Right atrium auricular region (tissue), 2 donors: ENCODE measurements around the gene ITGB6. TPM values are rescaled to one million over a fixed set of nuclear protein-coding genes. Genes with fewer than 3 reads are reported as not detected.

Experiments used
- DNase-seq: peaks from one replicate; pipeline ENCODE4 v3.0.0-alpha.2; 2019; ENCODE audit warnings: low spot score
- H3K27ac ChIP-seq, 2 donors: fragments of 200-600 bp; sonication (generic); 1 replicate in 1 of 2; 2 replicates in 1 of 2; pipeline ENCODE4 v1.5.1; 2016 to 2019
- H3K27me3 ChIP-seq, 2 donors: fragments of 200-600 bp; sonication (generic); one replicate each; pipeline versions ENCODE4 v1.5.1 to v1.6.0; 2017 to 2019
- H3K36me3 ChIP-seq: fragments of 200-600 bp; sonication (generic); one replicate; pipeline ENCODE4 v1.5.1; 2016
- H3K4me1 ChIP-seq, 2 donors: fragments of 200-600 bp; sonication (generic); one replicate each; pipeline versions ENCODE4 v1.5.1 to v1.6.0; 2017 to 2019
- H3K4me3 ChIP-seq, 2 donors: fragments of 200-600 bp; sonication (generic); 1 replicate in 1 of 2; 2 replicates in 1 of 2; pipeline ENCODE4 v1.5.1; 2017 to 2019; ENCODE audit warnings: mild to moderate bottlenecking in 1 of 2, moderate library complexity in 1 of 2
- H3K9me3 ChIP-seq, 2 donors: fragments of 200-600 bp; sonication (generic); one replicate each; pipeline ENCODE4 v1.5.1; 2019
- total RNA-seq, 2 donors: library from RNA; depleted of rRNA; stranded (reverse); fragments of >200 nt; gene quantifications; one replicate each; pipeline ENCODE4 v1.1.0, GENCODE V29; 2016
- TF ChIP-seq, protein P1 (sequence below), 2 donors: fragments of 200-600 bp; sonication (generic); IDR thresholded peaks; one replicate each; pipeline ENCODE4 v1.5.1; 2019; ENCODE audit warnings: antibody characterized with exemption in 2 of 2

The ITGB6 gene
- total RNA-seq, 2 donors from 2014 or later, result 0.20 to 0.30 TPM

DNA sequence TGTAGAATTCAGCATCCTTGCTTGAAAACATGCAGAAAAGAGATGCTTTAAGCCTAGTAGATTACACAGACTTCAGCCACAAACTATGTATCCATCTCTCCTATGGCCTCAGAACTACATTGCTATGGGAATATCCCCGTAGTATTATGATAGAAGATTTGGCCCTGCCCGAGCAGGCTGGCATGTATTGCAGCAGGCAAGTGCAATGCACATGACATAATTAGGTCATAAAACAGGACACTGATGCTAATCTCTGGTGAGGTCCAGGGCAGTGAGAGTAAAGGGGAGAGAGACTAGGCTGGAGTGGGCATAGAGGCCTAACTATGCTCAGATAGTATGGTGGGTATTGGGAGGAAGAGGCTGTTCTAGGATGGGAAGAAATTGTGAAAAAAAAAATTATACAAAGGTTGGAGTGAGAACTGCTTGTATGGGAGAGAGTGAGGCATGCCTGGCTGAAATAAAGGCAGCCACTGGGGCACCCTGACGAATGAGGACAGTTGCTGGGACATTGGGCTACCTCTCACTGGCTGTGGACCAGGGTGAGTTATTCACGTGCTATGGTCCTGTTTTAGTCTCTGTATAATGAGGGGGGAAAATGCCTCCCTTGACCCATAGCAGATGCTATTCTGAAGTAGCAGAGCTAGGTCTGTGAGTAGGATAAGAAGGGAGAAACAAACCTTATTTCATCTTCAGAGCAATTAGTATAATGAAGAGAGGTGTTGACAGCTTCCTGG lies 136.0 kb downstream of the ITGB6 start:
- Histone ChIP-seq H3K4me3 (no peak overlapping the region), H3K36me3 (no peaks in the 10 kb centered on the region), H3K4me1 (peaks cover 0 to 38% of the 10 kb centered on the region in 2 donors), H3K27ac (peak overlapping the region; percentile 42 to 65), H3K9me3 (no peaks in the 10 kb centered on the region), H3K27me3 (no peaks in the 10 kb centered on the region)
- no peak for DNase-seq
- TF ChIP-seq, protein P1, sequence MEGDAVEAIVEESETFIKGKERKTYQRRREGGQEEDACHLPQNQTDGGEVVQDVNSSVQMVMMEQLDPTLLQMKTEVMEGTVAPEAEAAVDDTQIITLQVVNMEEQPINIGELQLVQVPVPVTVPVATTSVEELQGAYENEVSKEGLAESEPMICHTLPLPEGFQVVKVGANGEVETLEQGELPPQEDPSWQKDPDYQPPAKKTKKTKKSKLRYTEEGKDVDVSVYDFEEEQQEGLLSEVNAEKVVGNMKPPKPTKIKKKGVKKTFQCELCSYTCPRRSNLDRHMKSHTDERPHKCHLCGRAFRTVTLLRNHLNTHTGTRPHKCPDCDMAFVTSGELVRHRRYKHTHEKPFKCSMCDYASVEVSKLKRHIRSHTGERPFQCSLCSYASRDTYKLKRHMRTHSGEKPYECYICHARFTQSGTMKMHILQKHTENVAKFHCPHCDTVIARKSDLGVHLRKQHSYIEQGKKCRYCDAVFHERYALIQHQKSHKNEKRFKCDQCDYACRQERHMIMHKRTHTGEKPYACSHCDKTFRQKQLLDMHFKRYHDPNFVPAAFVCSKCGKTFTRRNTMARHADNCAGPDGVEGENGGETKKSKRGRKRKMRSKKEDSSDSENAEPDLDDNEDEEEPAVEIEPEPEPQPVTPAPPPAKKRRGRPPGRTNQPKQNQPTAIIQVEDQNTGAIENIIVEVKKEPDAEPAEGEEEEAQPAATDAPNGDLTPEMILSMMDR (IDR thresholded peaks at IDR 0.05), result no peak

DNA sequence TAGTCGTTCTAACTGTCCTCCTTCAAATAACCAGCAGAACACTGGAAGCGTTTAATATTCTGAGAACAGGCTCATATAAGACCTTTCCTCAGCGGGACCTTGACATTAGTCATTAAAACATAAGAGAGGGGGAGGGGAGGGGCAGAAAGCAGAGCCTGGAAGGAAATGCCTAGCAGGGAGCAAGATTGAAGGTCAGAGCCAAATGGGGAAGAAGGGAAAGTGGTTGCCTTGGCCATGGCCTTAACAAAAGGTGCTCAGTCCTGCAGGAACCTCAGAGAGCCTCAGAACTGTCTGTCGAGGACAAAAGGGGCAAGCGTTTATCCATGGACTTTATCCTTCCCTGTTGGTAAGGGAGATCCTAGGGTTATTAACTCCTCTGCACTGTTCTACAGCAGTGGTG lies 136.8 kb downstream of the ITGB6 start:
- no peaks in the 10 kb centered on the region for H3K36me3 ChIP-seq
- peaks cover 0 to 38% of the 10 kb centered on the region in 2 donors for H3K4me1 ChIP-seq
- H3K27ac ChIP-seq, result peak overlapping the region; percentile 54 to 65
- no peaks in the 10 kb centered on the region for H3K27me3 ChIP-seq
- peak overlapping the region in 1 of 2 donors; percentile 73 for H3K4me3 ChIP-seq
- H3K9me3 ChIP-seq, result no peaks in the 10 kb centered on the region
- TF ChIP-seq, protein P1 (IDR thresholded peaks at IDR 0.05), result no peak
- DNase-seq, result no peak

- TF ChIP-seq, protein P1 (IDR thresholded peaks at IDR 0.05), result no peak
Observed at GRCh38 chr2:160062292-160063005, 137.6 kb downstream of the ITGB6 start, which contains the start of gene PLA2R1. PLA2R1 (minus strand) TSS chr2:160062615; CDS start chr2:160062403, 212 bp downstream.

DNA sequence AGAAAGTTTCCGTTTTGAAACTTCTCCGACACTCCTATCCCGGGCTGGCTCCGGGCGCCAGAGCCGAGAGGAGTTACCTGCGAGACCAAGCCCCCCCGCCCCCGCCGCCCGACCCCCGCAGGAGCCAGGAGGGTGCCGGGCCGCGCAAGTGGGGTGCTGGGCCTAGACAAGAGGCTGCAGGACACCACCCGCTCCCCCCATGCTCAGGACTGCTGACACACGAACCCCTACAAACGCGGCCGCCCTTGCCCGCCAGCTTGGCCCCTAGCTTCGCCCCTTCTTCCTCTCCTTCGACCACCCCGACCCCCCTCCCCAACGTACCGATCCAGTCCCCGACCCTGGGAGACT lies 138.2 kb downstream of the ITGB6 start:
- peak overlapping the region; percentile 54 to 65 for H3K27ac ChIP-seq
- peak overlapping the region; percentile 64 to 73 for H3K4me3 ChIP-seq
- TF ChIP-seq, protein P1 (IDR thresholded peaks at IDR 0.05), result no peak
- H3K36me3 ChIP-seq, result no peaks in the 10 kb centered on the region
- H3K9me3 ChIP-seq, result no peaks in the 10 kb centered on the region
- DNase-seq, result no peak
- H3K4me1 ChIP-seq, result peaks cover 0 to 38% of the 10 kb centered on the region in 2 donors
- H3K27me3 ChIP-seq, result no peaks in the 10 kb centered on the region

More at GRCh38 chr2:160062292-160063005, 137.6 kb downstream of the ITGB6 start, which contains the start of gene PLA2R1:
- Histone ChIP-seq H3K36me3 (no peaks in the 10 kb centered on the region), H3K4me3 (peak within 1 kb of the TSS; percentile 64 to 73), H3K4me1 (peaks cover 0 to 38% of the 10 kb centered on the region in 2 donors), H3K27ac (peak within 1 kb of the TSS; percentile 54 to 65), H3K9me3 (no peaks in the 10 kb centered on the region), H3K27me3 (no peaks in the 10 kb centered on the region)
- no peak for DNase-seq

DNA sequence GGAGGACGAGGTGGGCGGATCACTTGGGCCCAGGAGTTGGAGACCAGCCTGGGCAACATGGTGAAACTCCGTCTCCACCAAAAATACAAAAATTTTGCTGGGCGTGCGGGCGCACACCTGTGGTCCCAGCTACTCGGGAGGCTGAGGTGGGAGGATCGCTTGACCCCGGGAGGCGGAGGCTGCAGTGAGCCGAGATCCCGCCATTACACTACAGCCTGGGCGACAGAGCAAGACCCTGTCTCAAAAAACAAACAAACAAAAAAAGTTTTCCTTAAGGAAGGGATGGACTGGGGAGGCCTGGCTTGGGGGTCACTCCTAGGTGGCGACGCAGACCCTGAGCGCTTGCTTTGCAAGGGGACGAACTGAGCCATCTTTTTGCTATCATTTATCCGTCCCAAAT lies 138.5 kb downstream of the ITGB6 start:
- Histone ChIP-seq H3K4me1 (peaks cover 0 to 38% of the 10 kb centered on the region in 2 donors), H3K9me3 (no peaks in the 10 kb centered on the region), H3K27ac (peak overlapping the region in 1 of 2 donors; percentile 65), H3K36me3 (no peaks in the 10 kb centered on the region), H3K4me3 (peak overlapping the region; percentile 64 to 73), H3K27me3 (no peaks in the 10 kb centered on the region)
- TF ChIP-seq, protein P1 (IDR thresholded peaks at IDR 0.05), result no peak
- no peak for DNase-seq
